Stimulated activated CD4-positive, alpha-beta T cell treated with anti-CD3 and anti-CD28 coated beads, Interleukin-2, amount 100 ng/mL, for 4 hours (primary cell): ENCODE results near the gene ASTN1.

Source experiments
- DNase-seq: peaks from one replicate; pipeline ENCODE4 v3.0.0-alpha.2; 2020; ENCODE audit warnings: low read depth

ASTN1 gene

GRCh38 chr1:176926330-176927086 lies 238.0 kb downstream of the ASTN1 start:
- DNase-seq, result no peak

- no peak for DNase-seq
These were observed 239.3 kb downstream of the ASTN1 start for GRCh38 chr1:176925223-176925622.

GRCh38 chr1:176923283-176923682 lies 241.2 kb downstream of the ASTN1 start:
- DNase-seq, result no peak

GRCh38 chr1:176919386-176920378 lies 244.8 kb downstream of the ASTN1 start:
- no peak for DNase-seq

- DNase-seq, result no peak
These were observed 258.9 kb downstream of the ASTN1 start for GRCh38 chr1:176905648-176906047.

- DNase-seq, result no peak
These were observed 260.3 kb downstream of the ASTN1 start for GRCh38 chr1:176904057-176904751.

- no peak for DNase-seq
These were observed 261.0 kb downstream of the ASTN1 start for GRCh38 chr1:176903474-176903873.

GRCh38 chr1:176899321-176899720 lies 265.2 kb downstream of the ASTN1 start:
- DNase-seq, result no peak

GRCh38 chr1:176897350-176898236 lies 266.9 kb downstream of the ASTN1 start:
- no peak for DNase-seq

GRCh38 chr1:176896216-176896615 lies 268.3 kb downstream of the ASTN1 start:
- no peak for DNase-seq

- no peak for DNase-seq
These were observed 270.1 kb downstream of the ASTN1 start for GRCh38 chr1:176894450-176894849.

- DNase-seq, result no peak
These were observed 270.7 kb downstream of the ASTN1 start for GRCh38 chr1:176893625-176894352.

GRCh38 chr1:176888471-176889032 lies 276.0 kb downstream of the ASTN1 start:
- DNase-seq, result no peak

- DNase-seq, result no peak
These were observed 278.8 kb downstream of the ASTN1 start for GRCh38 chr1:176885751-176886150.

- DNase-seq, result no peak
These were observed 279.2 kb downstream of the ASTN1 start for GRCh38 chr1:176885341-176885740.

- no peak for DNase-seq
These were observed 279.6 kb downstream of the ASTN1 start for GRCh38 chr1:176884911-176885310.

- DNase-seq, result no peak
These were observed 280.2 kb downstream of the ASTN1 start for GRCh38 chr1:176884286-176884685.

GRCh38 chr1:176880955-176881595 lies 283.4 kb downstream of the ASTN1 start:
- DNase-seq, result no peak

- DNase-seq, result no peak
These were observed 284.5 kb downstream of the ASTN1 start for GRCh38 chr1:176879784-176880620.
